GM20431 (cell line): Measurements from ENCODE around the gene ENTPD1.
"Not testable (repeated sequence)": the region's sequence is repeated elsewhere in the genome, so short reads cannot be mapped to it uniquely, and the experiment has no call there.

Experiments
- in situ Hi-C: fragments of 300-500 bp; cut with MseI, MboI; formaldehyde crosslinking; loops from one replicate; pipeline ENCODE4 v1.15.0; 2020; ENCODE audit warnings: low sequenced_read_pairs; ENCODE audit not compliant: unreplicated experiment

The ENTPD1 gene

GRCh38 chr10:95906677-95907455 is 150.9 kb downstream of the ENTPD1 start:
- in situ Hi-C loops = no loop called here

DNA sequence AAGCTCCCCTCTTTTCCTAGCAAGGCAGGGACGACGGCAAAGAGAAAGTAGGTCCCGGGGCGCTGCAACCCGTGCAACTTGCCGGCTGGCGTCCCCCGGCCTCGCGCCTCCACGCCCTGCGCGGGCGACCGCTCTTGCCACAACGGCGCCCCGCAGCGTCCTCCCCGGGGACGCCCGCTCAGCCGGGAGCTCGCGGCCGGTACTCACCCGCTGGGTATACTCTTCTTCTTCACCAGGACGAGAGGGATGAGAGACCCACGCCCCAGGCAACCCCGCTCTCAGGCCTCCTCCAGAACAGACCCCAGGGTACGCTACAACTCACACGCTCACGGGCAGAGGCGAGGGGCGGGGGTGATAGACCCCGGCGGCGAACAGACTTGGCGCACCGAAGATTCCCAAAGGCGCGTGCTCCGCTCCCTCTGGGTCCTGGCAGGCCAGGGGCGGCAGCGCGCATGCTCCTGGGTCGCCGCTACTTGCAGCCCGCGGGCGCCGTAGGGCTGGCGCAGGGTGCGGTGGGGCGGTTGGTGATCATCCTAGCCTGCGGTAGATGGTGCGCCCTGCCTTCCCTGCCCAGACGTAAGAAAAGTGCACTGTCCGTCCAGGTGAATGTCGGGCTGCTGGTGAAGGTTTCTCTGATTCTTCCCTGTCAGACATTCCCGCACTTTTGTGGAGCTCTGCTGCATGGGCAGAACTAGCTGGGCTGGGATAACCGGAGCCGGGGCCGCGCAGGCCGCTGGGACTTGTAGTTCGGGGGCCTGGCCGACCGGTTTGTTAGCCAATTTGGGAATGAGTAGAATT is 151.7 kb downstream of the ENTPD1 start, which contains the start of gene CC2D2B:
CC2D2B (plus strand) TSS at position 520 of the 798 bp plus-strand sequence. CDS start 3,349 bp downstream, outside the sequence.
- in situ Hi-C loops = no loop called here

DNA sequence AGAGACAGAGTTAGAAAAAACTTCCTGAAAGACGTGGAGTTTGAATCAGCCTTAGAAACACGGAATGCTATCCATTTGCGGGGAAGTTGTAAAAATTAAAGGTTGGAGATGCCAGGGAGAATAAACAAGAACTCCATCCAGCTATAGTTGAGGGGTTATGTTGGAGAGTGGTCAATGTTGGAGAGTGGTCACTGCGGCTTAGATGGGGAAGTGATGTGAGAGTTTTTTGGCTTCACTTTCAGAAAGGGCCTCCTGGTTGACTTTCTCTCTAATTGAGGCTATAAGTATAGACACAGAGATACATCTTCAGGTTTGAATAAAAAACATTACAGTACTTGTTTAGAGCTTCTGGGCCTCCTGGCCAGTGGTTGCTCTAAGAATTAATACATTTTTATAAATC is 152.5 kb downstream of the ENTPD1 start:
- in situ Hi-C loops = no loop called here

GRCh38 chr10:95909561-95909960 is 153.6 kb downstream of the ENTPD1 start:
- in situ Hi-C loops = no loop called here

DNA sequence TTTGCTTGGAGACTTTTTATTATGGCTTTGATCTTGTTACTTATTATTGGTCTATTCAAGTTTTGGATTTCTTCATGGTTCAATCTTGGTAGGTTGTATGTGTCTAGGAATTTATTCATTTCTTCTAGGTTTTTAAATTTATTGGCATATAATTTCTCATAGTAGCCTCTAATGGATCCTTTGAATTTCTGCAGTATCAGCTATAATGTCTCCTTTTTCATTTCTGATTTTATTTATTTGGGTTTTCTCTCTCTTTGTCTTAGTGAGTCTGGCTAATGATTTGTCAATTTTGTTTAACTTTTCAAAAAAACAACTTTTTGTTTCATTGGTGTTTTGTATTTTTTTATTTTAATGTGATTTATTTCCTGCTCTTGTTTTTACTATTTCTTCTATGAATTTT is 160.1 kb downstream of the ENTPD1 start:
- in situ Hi-C loops = not testable (repeated sequence)
